Left ventricle myocardium inferior (tissue), 1 donor: ENCODE results near the gene ASTN2. TPM values are rescaled to one million over a fixed set of nuclear protein-coding genes. Genes with fewer than 3 reads are reported as not detected.

Experiments
- DNase-seq: peaks from one replicate; pipeline ENCODE4 v3.0.0-alpha.2; 2020
- H3K27ac ChIP-seq: fragments of 200-600 bp; replicated peaks from 2 replicates; pipeline ENCODE4 v1.8.0; 2021
- H3K27me3 ChIP-seq: fragments of 200-600 bp; 2 replicates; pipeline ENCODE4 v1.8.0; 2021; ENCODE audit warnings: low read depth
- H3K36me3 ChIP-seq: fragments of 200-600 bp; 2 replicates; pipeline ENCODE4 v1.8.0; 2021
- H3K4me1 ChIP-seq: fragments of 200-600 bp; 2 replicates; pipeline ENCODE4 v1.8.0; 2021
- H3K4me3 ChIP-seq: fragments of 200-600 bp; 2 replicates; pipeline ENCODE4 v1.8.0; 2021; ENCODE audit warnings: mild to moderate bottlenecking, moderate library complexity
- H3K9me3 ChIP-seq: fragments of 200-600 bp; replicated peaks from 2 replicates; pipeline ENCODE4 v1.8.0; 2021
- CTCF ChIP-seq: fragments of 200-600 bp; IDR thresholded peaks from 2 replicates; pipeline ENCODE4 v1.8.0; 2021; ENCODE audit warnings: antibody characterized with exemption, mild to moderate bottlenecking, borderline replicate concordance
- intact Hi-C: fragments of 100-400 bp; cut with micrococcal nuclease; formaldehyde crosslinking; loops from one replicate; pipeline ENCODE4 v1.11.0; 2022
- total RNA-seq: library from RNA; stranded (reverse); fragmentation: NEBNext Ultra II Directional; extraction: Animal tissue kit (Norgen Biotek cat#: 25700); gene quantifications from one replicate; pipeline ENCODE4 v1.2.1, GENCODE V29; 2021
- donor health status: DM: no; HTN: yes; CAD: no; lungs with severe emphysema.

ASTN2 gene
- total RNA-seq, 1 donor from 2014 or later = 6.1 TPM

- no peak for TF ChIP-seq CTCF
- intact Hi-C loops = no loop called here
Observed at GRCh38 chr9:117182046-117182445, 232.8 kb downstream of the ASTN2 start.

GRCh38 chr9:117180896-117181445, 233.9 kb downstream of the ASTN2 start:
- intact Hi-C loops = no loop called here
- H3K27me3 ChIP-seq = peaks cover 42% of the 10 kb centered on the region
- no peaks in the 10 kb centered on the region for H3K4me1 ChIP-seq
- TF ChIP-seq CTCF = no peak
- no peak overlapping the region for H3K27ac ChIP-seq
- H3K36me3 ChIP-seq = no peaks in the 10 kb centered on the region
- no peak for DNase-seq
- H3K4me3 ChIP-seq = no peak overlapping the region
- H3K9me3 ChIP-seq = peaks cover 10% of the 10 kb centered on the region

More at GRCh38 chr9:117182046-117182445, 232.8 kb downstream of the ASTN2 start:
- Histone ChIP-seq H3K36me3 (no peaks in the 10 kb centered on the region), H3K4me1 (no peaks in the 10 kb centered on the region), H3K9me3 (peaks cover 10% of the 10 kb centered on the region), H3K27ac (no peak overlapping the region), H3K27me3 (peaks cover 42% of the 10 kb centered on the region), H3K4me3 (no peak overlapping the region)
- no peak for DNase-seq

GRCh38 chr9:117178596-117179375, 236.1 kb downstream of the ASTN2 start:
- Histone ChIP-seq H3K4me3 (no peak overlapping the region), H3K27me3 (peaks cover 22% of the 10 kb centered on the region), H3K4me1 (no peaks in the 10 kb centered on the region), H3K27ac (no peak overlapping the region), H3K36me3 (no peaks in the 10 kb centered on the region), H3K9me3 (peaks cover 10% of the 10 kb centered on the region)
- intact Hi-C loops = no loop called here
- no peak for TF ChIP-seq CTCF
- no peak for DNase-seq

- Histone ChIP-seq H3K36me3 (no peaks in the 10 kb centered on the region), H3K27me3 (peaks cover 2% of the 10 kb centered on the region), H3K27ac (no peak overlapping the region), H3K4me1 (no peaks in the 10 kb centered on the region), H3K4me3 (no peak overlapping the region), H3K9me3 (no peaks in the 10 kb centered on the region)
- no peak for DNase-seq
- intact Hi-C loops = no loop called here
- TF ChIP-seq CTCF = no peak
Observed at GRCh38 chr9:117170567-117170966, 244.3 kb downstream of the ASTN2 start.

- no peak for DNase-seq
- Histone ChIP-seq H3K9me3 (no peaks in the 10 kb centered on the region), H3K36me3 (no peaks in the 10 kb centered on the region), H3K4me3 (no peak overlapping the region), H3K27ac (no peak overlapping the region), H3K27me3 (peaks cover 10% of the 10 kb centered on the region), H3K4me1 (no peaks in the 10 kb centered on the region)
- TF ChIP-seq CTCF = no peak
- intact Hi-C loops = no loop called here
Observed at GRCh38 chr9:117169089-117169621, 245.7 kb downstream of the ASTN2 start.
